Neutrophil (primary cell): ENCODE results near the gene GPSM1.

Experiments used
- H3K27ac ChIP-seq: fragments of 200-600 bp; sonication (generic); 2 replicates; pipeline ENCODE4 v1.5.1; 2016; ENCODE audit warnings: mild to moderate bottlenecking, moderate library complexity
- H3K27me3 ChIP-seq: fragments of 200-600 bp; sonication (generic); 2 replicates; pipeline ENCODE4 v1.6.0; 2016; ENCODE audit warnings: mild to moderate bottlenecking
- H3K36me3 ChIP-seq: fragments of 200-600 bp; sonication (generic); 2 replicates; pipeline ENCODE4 v1.5.1; 2017
- H3K4me1 ChIP-seq, 2 experiments: fragments of 200-600 bp in 1 of 2; sonication (generic) in 1 of 2; 1 replicate in 1 of 2; 2 replicates in 1 of 2; pipeline versions ENCODE4 v1.5.1 to v1.6.1; 2013 to 2016; ENCODE audit warnings: low read depth in 1 of 2, low read length in 1 of 2, mild to moderate bottlenecking in 1 of 2, moderate library complexity in 1 of 2; ENCODE audit not compliant: control insufficient read depth in 1 of 2, insufficient read depth in 1 of 2
- H3K4me3 ChIP-seq, 2 experiments: fragments of 200-600 bp in 1 of 2; sonication (generic) in 1 of 2; 1 replicate in 1 of 2; 2 replicates in 1 of 2; pipeline ENCODE4 v1.5.1; 2013 to 2016; ENCODE audit warnings: low read depth in 1 of 2, low read length in 1 of 2, mild to moderate bottlenecking in 1 of 2, moderate library complexity in 1 of 2
- H3K9me3 ChIP-seq: fragments of 200-600 bp; sonication (generic); 2 replicates; pipeline ENCODE4 v1.5.1; 2016
- CTCF ChIP-seq: fragments of 200-600 bp; sonication (generic); IDR thresholded peaks from 2 replicates; pipeline ENCODE4 v1.5.1; 2016; ENCODE audit warnings: antibody characterized with exemption

The GPSM1 gene

DNA sequence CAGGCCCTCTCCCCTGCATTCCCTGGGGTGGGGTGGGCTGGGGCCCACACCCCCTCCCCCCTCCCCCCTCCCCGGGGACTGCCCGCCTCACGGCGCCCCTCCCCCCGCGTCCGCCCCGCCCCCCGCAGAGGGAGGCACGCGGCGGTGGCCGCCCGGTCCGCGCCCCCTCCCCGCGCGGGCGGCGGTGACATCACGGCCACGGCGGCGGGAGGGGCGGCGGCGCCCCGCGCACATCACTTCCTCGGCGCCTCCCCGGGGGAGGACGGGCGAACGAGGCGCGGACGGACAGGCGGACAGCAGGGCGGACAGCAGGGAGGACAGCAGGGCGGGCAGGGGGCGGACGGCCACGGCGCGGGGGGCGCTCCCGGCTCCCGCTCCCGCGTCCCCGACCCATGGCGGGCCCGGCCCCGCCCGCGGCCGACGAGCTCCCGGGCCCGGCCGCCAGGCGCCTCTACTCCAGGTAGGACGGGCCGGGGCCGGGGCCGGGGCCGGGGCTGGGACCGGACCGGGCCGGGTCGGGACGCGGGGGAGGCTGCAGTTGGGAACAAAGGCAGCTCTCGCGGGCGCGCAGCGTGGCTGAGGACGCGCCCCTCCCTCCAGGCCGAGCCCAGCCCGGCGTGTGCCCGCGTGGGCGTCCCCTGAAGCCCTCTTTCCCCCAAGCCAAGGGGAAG, at the start of gene GPSM1:
Gene GPSM1 (plus strand): TSS at position 236 of the 671 bp plus-strand sequence. CDS start 157 bp downstream, at position 393.
- Histone ChIP-seq H3K27ac (no peak within 1 kb of the TSS), H3K4me3 (no peak within 1 kb of the TSS)
- no peak for TF ChIP-seq CTCF

DNA sequence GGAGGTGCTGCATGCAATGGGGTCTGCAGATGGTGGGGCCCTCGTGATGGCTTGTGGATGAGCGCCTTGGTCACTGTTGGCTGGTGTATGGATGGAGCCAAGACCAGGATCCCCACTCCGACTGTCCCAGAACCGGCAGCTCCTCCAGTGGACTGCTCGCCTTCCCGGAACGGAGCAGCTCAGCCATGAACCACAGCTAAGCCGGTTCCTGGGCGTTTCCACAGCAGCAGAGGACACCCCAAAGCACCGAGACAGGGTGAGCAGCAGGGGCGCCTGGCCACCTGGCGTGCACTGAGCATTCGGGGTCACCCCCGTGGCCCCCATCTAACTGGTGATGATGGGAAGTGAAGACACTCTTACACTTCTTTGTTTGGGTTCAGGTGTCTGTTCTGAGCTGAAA, 49.6 kb upstream of the GPSM1 start:
- peaks cover 15% of the 10 kb centered on the region for H3K27me3 ChIP-seq
- no peak overlapping the region for H3K4me3 ChIP-seq
- TF ChIP-seq CTCF, result no peak
- no peaks in the 10 kb centered on the region for H3K36me3 ChIP-seq
- no peak overlapping the region for H3K27ac ChIP-seq
- no peaks in the 10 kb centered on the region for H3K9me3 ChIP-seq
- H3K4me1 ChIP-seq, result no peaks in the 10 kb centered on the region

More for the DNA sequence above, at the start of gene GPSM1:
- H3K36me3 ChIP-seq, result no peaks in the 10 kb centered on the region
- no peaks in the 10 kb centered on the region for H3K9me3 ChIP-seq
- peaks cover 0 to 6% of the 10 kb centered on the region in 2 experiments for H3K4me1 ChIP-seq
- H3K27me3 ChIP-seq, result peaks cover 73% of the 10 kb centered on the region

DNA sequence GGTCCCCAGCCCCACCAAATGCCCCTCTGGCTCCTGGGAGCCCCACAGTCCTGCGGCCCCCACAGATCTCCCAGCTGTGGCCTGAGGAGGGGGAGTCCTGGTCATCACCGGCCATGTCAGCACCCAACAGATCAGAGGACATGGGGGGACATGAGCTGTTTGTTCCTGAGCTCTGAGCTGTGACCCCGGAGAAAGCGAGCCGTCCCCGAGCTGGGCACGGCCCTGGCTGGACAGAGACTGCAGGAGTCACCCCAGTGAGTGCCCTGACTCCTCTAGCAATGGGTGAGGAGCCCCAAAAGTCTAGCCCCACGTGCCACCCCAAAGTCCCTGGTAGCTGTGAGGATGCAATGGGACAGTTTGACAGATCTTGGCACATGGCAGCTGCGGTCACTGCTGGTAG, 49.1 kb upstream of the GPSM1 start:
- H3K36me3 ChIP-seq, result no peaks in the 10 kb centered on the region
- H3K4me1 ChIP-seq, result no peaks in the 10 kb centered on the region
- no peak overlapping the region for H3K4me3 ChIP-seq
- TF ChIP-seq CTCF, result no peak
- H3K27ac ChIP-seq, result no peak overlapping the region
- H3K27me3 ChIP-seq, result peaks cover 19% of the 10 kb centered on the region
- H3K9me3 ChIP-seq, result no peaks in the 10 kb centered on the region

DNA sequence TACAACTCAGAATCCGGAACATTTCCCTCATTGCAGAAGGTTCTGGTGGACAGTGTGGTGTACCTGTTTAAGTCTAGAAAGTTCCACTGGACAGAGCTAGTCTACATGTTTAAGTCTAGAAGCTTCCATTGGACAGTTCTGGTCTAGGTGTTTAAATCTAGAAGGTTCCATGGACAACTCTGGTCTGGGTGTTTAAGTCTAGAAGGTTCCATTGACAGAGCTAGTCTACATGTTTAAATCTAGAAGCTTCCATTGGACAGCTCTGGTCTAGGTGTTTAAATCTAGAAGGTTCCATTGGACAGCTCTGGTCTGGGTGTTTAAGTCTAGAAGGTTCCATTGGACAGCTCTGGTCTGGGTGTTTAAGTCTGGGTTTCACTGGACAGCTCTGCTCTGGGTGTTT, 48.4 kb upstream of the GPSM1 start:
- Histone ChIP-seq H3K9me3 (no peaks in the 10 kb centered on the region), H3K4me1 (peaks cover 0 to 4% of the 10 kb centered on the region in 2 experiments), H3K4me3 (no peak overlapping the region), H3K27me3 (peaks cover 24% of the 10 kb centered on the region), H3K27ac (no peak overlapping the region), H3K36me3 (no peaks in the 10 kb centered on the region)
- no peak for TF ChIP-seq CTCF

DNA sequence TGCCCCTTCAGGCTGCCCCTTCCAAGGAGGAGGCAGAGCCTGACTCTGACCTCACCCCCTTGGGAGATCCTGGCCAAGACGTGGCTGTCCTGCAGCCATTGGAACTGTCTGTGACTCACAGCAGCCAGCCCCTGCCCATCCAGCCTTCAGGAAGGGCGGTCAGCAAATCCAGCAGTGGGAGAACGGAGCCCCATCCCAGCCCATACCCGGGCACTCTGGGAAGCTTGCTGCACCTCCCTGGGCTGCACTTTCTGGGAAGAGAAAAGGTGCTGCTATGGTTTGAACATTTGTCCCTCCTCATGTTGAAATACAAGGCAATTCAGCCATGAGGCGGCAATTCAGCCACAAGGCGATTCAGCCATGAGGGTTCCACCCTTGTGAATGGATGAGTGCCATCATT, 47.9 kb upstream of the GPSM1 start:
- H3K27ac ChIP-seq, result no peak overlapping the region
- H3K27me3 ChIP-seq, result peaks cover 24% of the 10 kb centered on the region
- H3K4me3 ChIP-seq, result no peak overlapping the region
- H3K36me3 ChIP-seq, result no peaks in the 10 kb centered on the region
- no peaks in the 10 kb centered on the region for H3K9me3 ChIP-seq
- H3K4me1 ChIP-seq, result peaks cover 0 to 4% of the 10 kb centered on the region in 2 experiments
- no peak for TF ChIP-seq CTCF
